Measurements from ENCODE around the gene PES1.
"Not testable (repeated sequence)": the region's sequence is repeated elsewhere in the genome, so short reads cannot be mapped to it uniquely, and the experiment has no call there.

The PES1 gene

DNA sequence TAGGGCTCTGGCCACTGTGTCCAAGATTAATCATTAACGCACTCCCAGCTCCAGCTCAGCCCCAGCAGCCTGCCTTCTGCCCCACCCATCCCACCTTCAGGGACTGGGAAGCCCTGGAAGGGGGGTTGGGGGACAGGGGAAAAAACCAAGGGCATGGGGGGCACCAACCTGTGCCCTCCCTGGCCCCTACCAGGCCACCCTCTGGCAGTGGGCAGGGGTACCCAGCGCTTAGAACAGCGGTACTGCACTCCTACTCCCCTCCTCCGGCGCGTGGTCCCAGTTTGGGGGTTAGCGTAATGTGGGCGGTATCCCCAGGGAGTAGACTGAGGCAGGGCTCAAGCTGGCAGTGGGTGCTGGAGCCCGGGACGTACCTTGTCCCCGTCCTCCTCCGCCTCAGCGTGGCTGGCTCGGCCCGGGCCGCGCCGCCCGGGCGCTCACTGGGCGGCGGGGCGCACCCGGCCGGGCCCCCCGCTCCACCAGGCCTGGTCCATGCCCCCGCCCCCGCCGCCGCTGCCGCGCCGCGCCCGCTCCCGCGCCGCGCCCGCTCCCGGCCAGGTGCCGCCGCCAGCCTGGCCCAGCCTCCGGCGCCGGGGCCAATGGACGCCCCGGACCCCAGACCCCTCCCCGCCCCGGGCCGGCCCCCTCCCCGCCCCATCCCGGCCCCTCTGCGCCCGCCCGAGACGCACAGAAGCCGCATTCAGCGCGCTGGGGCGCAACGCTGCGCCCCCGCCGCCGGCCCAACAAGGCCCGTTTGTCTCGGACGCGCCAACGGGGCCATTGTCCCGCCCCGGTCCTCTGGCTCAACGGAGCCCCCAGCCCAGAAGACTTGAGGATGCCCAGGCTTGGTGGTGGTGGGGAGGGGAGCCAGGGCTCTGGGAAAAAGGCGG, 17.4 kb downstream of the PES1 start, which contains the start of gene GAL3ST1:
TSS of gene GAL3ST1 (minus strand) at position 571 of the 887 bp plus-strand sequence. CDS start 17,273 bp downstream, outside the sequence.
- peak; percentile 62 for DNase-seq (ENCODE audit: low spot score)

DNA sequence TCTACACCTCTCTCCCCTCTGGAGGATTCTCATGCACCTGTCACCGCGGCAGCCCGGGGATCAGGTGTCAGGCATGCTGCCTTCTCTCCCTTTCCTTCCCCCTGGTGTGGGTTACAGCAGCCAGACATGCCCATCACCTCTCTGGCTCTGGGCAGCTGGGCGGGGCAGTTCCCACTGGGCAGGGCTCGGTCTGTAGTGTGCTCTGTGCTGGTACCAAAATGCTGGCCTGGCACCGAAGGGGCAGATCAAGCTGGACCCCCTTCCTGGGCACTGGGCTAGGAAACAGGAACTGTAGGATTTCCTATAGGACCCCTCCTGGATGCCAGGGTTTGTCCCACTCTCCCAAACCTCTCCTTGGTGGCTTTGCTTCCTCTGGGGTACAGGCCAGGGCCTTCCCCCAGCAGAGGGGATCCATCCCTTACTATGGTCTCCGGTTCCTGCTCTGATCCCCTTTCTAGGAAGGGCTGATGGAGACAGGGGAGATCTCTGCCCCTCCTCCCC, 18.1 kb downstream of the PES1 start:
- no peak for DNase-seq (ENCODE audit: low spot score)

DNA sequence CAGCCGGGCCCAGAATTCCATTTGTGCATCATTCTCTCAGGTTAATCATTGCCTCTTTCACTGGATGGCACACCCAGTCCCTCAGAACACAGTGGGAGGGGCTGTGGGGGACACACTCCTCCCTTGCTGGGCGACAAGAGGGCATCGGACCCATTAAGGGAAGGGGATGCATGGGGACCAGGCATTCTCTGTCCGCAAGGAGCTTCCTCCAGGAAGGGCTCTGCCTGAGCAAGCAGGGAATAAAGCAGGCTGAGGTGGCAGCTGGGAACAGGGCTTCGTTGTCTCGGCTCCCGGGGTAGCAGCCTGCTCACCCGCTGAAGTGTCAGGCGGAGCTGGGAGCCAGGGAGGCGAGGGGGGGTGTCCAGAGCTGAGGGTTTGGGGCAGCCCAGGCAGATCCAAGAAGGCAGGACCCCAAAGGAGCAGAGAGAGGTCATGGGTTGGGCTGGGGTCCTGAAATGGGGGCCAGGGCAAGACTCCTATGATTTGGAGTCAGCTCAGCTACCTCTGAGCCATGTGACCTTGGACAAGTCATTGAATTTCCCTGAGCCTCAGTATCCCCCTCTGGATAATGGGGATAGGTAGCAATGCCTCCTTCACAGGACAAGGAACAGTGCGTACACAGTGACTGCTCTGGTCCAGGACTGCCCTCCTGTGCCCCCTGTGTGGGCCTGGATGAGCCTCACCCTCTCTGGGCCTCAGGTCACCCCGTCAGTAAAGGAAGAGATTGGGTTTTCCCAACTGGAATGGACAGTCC, 18.7 kb downstream of the PES1 start:
- no peak for DNase-seq (ENCODE audit: low spot score)

GRCh38 chr22:30572210-30572609, 19.5 kb downstream of the PES1 start:
- no peak for DNase-seq (ENCODE audit: low spot score)

DNA sequence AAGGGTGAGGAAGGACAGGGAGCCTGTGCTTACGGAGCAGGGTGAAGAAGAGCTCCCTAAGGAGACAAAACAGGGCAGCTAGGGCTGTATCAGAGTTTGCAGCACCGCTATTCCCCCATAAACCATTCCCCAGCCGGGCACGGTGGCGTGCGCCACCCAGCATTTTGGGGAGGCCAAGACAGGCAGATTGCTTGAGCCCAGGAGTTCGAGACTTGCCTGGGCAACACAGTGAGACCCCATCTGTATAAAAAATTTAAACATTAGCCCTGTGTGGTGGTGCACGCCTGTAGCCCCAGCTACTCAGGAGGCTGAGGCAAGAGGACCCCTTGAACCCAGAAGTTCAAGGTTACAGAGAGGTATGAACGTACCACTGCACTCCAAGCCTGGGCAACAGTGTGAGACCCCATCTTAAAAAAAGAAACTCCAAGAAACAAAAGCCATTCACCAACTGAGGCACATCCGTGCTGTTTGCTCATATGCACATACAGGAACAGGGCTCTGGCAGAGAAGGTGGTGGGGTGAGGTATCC, 22.0 kb downstream of the PES1 start:
- DNase-seq (ENCODE audit: low spot score) = no peak

DNA sequence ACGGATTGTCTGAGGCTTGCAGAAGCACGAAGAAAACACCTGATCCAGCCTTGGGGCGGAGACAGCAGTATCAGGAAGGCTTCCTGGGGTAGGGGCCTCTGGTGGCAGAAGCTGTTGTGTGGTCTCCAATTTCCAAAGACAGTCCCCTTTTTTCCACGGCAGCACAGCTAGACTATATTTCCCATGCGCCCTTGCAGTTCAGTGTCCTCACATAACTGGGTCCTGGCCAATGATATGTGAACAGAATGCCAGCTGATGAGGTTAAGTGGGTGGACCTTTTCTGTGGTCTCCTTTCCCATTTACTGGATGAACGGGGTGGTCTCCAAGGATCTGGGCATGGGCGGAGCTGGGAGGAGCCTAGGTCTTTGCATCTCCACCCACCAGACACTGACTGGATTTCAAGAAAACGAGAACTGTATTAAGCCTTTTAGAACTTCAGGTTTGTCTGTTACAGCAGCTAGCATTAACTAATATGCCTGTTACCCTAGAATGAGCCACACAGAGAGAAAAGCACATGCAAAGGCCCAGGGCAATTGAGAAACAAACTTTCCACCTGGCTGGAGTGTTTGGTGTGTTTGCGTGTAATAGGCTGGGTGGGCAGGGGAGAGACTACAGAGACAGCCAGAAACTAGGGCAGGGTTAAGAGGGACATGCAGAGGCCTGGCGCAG, 23.4 kb downstream of the PES1 start:
- DNase-seq (ENCODE audit: low spot score) = no peak

GRCh38 chr22:30567277-30567676, 24.4 kb downstream of the PES1 start:
- DNase-seq (ENCODE audit: low spot score) = not testable (repeated sequence)

- no peak for DNase-seq (ENCODE audit: low spot score)
These were observed 25.6 kb downstream of the PES1 start for GRCh38 chr22:30566125-30566524.

GRCh38 chr22:30565341-30565740, 26.4 kb downstream of the PES1 start:
- DNase-seq (ENCODE audit: low spot score) = no peak

GRCh38 chr22:30564761-30565119, 27.0 kb downstream of the PES1 start:
- DNase-seq (ENCODE audit: low spot score) = no peak

- no peak for DNase-seq (ENCODE audit: low spot score)
These were observed 27.5 kb downstream of the PES1 start for GRCh38 chr22:30564045-30564760.

DNA sequence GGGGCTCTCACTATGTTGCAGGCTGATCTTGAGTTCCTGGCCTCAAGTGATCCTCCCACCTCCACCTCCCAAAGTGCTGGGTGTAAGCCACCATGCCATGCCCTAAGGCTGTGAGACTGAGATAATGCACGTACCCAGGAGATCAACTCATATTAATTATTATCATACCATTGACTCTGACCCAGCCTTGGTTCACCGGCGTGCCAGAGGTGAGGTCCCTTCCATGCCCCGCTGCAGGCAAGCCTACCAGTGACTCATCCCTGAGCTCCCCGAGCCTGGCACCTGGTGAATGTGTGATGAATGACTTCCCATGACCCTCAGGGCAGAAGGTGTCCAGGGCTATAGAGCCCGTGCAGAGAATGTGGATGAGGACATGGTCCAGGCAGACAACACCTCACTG, 29.3 kb downstream of the PES1 start:
- no peak for DNase-seq (ENCODE audit: low spot score)

DNA sequence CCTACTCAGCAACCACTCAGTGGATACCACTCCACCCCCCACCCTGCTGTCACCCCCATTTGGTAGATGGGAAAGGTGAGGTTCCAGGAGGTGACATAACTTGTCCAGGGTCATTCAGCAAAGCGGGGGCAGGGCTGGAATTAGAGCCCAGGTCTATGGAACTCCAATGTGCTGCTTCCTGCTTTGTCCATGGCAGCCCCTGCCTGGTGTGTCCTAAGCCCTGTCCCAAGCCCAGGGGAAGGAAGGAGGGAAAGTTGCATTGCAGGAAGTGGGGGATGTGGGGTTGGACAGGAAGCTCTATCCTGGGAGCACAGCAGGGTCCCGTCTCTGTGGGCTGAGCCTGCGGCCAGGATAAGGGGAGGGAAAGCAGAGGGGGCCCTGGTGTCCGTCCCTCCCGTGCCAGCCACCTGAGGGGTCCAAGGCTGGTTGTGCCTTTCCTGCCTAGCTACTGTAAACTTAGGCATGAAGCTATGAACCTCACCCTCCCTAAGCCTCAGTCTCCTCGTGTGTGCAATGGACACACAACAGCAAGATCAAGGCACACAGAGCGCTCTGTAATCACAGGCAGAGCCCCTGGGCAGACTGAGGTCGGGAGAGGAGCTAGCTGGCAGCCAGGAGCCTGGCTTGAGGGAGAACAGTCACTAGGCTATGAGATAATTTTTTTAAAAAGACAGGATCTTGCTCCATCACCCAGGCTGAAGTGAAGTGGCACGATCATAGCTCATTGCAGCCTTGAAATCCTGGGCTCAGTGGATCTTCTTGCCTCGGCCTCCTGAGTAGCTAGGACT, 30.1 kb downstream of the PES1 start:
- no peak for DNase-seq (ENCODE audit: low spot score)

- DNase-seq (ENCODE audit: low spot score) = not testable (repeated sequence)
These were observed 31.0 kb downstream of the PES1 start for GRCh38 chr22:30560643-30561202.

DNA sequence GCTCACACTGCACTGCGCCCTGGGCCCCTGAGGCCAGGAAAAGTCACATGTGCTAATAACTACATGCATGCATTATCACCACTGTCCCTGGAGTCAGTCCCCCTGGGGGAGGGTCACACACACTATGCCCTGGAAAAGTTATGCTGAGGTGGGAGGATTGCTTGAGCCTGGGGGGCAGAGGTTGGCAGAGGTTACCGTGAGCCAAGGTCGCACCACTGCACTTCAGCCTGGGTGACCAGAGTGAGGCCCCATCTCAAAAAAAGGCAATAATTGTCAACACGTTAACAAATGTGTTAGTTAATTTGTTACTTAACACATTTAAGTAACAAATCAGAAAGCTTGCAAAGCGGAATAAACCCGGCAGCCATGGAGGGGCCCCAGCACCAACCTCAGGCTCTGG, 31.8 kb downstream of the PES1 start:
- no peak for DNase-seq (ENCODE audit: low spot score)

- no peak for DNase-seq (ENCODE audit: low spot score)
These were observed 34.5 kb downstream of the PES1 start for GRCh38 chr22:30557243-30557642.

DNA sequence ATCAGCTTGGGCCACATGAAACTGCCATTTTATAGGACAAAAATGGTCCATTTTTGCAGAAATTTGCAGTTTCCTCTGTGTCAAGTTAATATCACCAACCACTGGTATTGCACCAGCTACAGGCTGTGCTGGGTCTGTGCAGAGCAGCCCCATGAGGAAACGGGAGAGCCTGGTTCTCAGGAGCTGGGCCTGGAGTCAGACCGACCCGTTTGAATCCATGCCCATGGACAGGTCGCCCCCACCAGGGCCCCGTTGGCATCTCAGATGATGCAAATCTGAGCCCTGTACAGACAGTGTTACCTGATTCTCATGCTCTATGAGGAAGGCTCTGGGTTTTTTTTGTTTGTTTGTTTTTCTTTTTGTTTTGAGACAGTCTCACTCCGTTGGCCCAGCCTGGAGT, 35.3 kb downstream of the PES1 start:
- no peak for DNase-seq (ENCODE audit: low spot score)

- DNase-seq (ENCODE audit: low spot score) = no peak
These were observed 36.2 kb downstream of the PES1 start for GRCh38 chr22:30555282-30556210.

GRCh38 chr22:30553971-30554370, 37.7 kb downstream of the PES1 start:
- no peak for DNase-seq (ENCODE audit: low spot score)

All from ecto neural progenitor cell (in vitro differentiated cells).